Type B pancreatic cell (in vitro differentiated cells): ENCODE data around the gene SDK1. TPM values are rescaled to one million over a fixed set of nuclear protein-coding genes. Genes with fewer than 3 reads are reported as not detected.

ENCODE experiments used
- DNase-seq: peaks from one replicate; pipeline ENCODE4 v3.0.0; 2021; ENCODE audit warnings: mixed read lengths; ENCODE audit not compliant: unreplicated experiment; ENCODE audit errors: extremely low spot score
- H3K27ac Mint-ChIP-seq: 2 replicates; pipeline ENCODE4 v1.8.0; 2021; ENCODE audit warnings: mild to moderate bottlenecking, mixed read lengths
- H3K27me3 Mint-ChIP-seq: 2 replicates; pipeline ENCODE4 v1.8.0; 2021; ENCODE audit warnings: mixed read lengths
- H3K36me3 Mint-ChIP-seq: 2 replicates; pipeline ENCODE4 v1.8.0; 2021; ENCODE audit warnings: mixed read lengths
- H3K4me1 Mint-ChIP-seq: one replicate; pipeline ENCODE4 v1.8.0; 2021; ENCODE audit warnings: mixed read lengths; ENCODE audit not compliant: unreplicated experiment
- H3K4me3 Mint-ChIP-seq: 2 replicates; pipeline ENCODE4 v1.8.0; 2021; ENCODE audit warnings: mild to moderate bottlenecking, mixed read lengths
- H3K9me3 Mint-ChIP-seq: 2 replicates; pipeline ENCODE4 v1.8.0; 2021; ENCODE audit warnings: mixed read lengths
- total RNA-seq: library from RNA; stranded (reverse); gene quantifications from 2 replicates; pipeline ENCODE4 v1.2.1, GENCODE V29; 2021; ENCODE audit warnings: low replicate concordance
- TF ChIP-seq, protein P1 (sequence below): fragments of 200-600 bp; sonication (generic); conservative IDR thresholded peaks from 2 replicates; pipeline ENCODE4 v1.5.0; 2021; ENCODE audit warnings: antibody characterized with exemption, mild to moderate bottlenecking

SDK1 gene
- total RNA-seq, 1 donor from 2014 or later = 26.1 TPM

DNA sequence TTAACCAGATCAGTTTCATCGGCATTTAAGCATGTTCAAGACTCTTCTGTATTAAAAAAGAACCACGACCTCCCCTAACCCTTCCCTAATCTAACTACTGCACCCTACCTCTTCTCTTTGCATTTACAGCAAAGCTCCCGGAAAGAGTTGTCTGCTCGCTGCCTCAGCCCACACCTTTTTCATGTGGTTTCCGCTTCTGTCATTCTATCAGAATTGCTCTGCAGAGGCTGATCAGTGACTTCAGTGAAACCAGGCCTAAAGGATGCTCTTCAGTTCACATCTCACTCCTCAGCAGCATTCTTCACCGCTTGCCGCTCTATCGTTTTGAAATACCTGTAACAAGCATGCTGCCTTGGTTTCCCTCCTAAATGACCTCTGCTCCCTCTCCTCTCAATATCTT lies 160.9 kb downstream of the SDK1 start:
- TF ChIP-seq, protein P1, sequence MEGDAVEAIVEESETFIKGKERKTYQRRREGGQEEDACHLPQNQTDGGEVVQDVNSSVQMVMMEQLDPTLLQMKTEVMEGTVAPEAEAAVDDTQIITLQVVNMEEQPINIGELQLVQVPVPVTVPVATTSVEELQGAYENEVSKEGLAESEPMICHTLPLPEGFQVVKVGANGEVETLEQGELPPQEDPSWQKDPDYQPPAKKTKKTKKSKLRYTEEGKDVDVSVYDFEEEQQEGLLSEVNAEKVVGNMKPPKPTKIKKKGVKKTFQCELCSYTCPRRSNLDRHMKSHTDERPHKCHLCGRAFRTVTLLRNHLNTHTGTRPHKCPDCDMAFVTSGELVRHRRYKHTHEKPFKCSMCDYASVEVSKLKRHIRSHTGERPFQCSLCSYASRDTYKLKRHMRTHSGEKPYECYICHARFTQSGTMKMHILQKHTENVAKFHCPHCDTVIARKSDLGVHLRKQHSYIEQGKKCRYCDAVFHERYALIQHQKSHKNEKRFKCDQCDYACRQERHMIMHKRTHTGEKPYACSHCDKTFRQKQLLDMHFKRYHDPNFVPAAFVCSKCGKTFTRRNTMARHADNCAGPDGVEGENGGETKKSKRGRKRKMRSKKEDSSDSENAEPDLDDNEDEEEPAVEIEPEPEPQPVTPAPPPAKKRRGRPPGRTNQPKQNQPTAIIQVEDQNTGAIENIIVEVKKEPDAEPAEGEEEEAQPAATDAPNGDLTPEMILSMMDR = no peak
- DNase-seq = no peak
- Mint-ChIP-seq H3K27me3 (no peaks in the 10 kb centered on the region), H3K27ac (no peak overlapping the region), H3K4me1 (peaks cover 4% of the 10 kb centered on the region), H3K4me3 (no peak overlapping the region), H3K9me3 (no peaks in the 10 kb centered on the region), H3K36me3 (peaks cover 6% of the 10 kb centered on the region)

DNA sequence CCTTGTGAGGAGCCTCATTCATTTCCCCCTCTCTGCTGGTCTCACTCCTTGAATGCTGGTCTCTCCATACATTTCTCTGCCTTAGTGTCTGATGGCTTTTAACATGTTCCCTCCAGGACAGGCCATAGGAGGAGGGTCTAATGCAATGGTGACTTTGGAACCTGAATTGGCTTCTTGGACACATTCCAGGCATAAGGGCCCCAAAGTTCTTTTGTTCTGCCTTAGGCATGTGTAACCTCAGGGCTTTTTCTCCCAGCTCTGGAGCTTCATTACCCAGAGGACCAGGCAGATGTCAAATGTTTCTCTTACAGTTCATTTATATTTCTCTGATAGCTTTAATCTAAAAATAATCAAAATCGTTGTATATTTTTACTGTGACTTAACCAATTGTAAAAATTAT lies 162.6 kb downstream of the SDK1 start:
- TF ChIP-seq, protein P1 = no peak
- H3K4me1 Mint-ChIP-seq = peaks cover 9% of the 10 kb centered on the region
- DNase-seq = no peak
- H3K36me3 Mint-ChIP-seq = peaks cover 10% of the 10 kb centered on the region
- no peaks in the 10 kb centered on the region for H3K27me3 Mint-ChIP-seq
- no peak overlapping the region for H3K4me3 Mint-ChIP-seq
- H3K9me3 Mint-ChIP-seq = no peaks in the 10 kb centered on the region
- no peak overlapping the region for H3K27ac Mint-ChIP-seq

DNA sequence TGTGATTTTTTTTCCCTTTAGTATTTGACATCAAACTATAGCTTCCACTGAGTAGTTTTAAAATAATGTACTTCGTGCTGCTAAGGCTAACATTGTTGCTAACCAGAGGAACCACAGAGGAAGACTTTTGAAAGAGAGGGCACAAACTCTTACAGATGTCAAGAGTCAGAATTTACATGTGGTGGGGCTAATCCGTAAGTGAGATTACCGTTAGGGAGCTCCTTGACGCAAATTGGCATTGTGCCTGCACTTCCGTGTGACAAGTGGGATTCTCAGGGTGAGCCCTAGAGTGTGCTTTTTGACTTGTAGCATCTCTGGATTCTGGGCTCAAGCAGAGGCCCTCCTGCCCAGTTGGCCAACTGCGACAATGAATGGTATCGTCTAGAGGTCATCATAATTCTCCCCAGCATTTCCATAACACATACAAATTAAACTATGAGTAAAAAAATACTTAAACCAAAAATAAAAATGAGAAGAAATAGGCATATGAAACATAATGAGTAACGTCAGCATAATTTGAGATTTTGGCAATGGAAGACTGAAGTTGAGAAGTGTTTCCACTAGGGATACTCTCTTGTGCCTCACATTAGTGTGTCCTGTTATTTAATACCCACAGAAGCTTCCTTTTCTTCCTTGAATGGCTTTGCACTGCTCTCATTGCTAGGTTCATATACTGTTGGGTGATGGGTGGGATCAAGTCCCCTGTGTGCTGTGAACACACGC lies 164.0 kb downstream of the SDK1 start:
- Mint-ChIP-seq H3K36me3 (peaks cover 10% of the 10 kb centered on the region), H3K27ac (no peak overlapping the region), H3K9me3 (no peaks in the 10 kb centered on the region), H3K4me1 (peaks cover 9% of the 10 kb centered on the region), H3K4me3 (no peak overlapping the region), H3K27me3 (no peaks in the 10 kb centered on the region)
- no peak for DNase-seq
- TF ChIP-seq, protein P1 = no peak

DNA sequence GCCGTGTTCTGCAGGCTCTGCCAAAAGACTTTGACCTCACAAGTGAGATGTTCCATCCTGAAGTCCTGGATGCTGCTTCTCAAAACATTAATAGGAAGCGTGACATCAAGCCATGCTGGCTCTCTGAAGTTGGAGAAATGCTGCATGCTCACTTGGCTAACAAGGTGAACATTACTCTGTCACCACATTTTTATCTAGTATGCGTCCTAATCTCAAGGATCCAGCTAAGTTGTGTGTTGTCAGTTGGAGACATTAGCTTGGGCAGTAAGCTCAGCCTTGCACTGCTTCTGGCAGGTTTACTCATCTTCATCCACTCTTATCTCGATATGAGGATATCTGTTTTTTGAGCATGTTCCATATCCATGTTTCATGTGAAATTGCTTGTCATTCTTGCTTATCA lies 165.2 kb downstream of the SDK1 start:
- Mint-ChIP-seq H3K9me3 (no peaks in the 10 kb centered on the region), H3K36me3 (peaks cover 10% of the 10 kb centered on the region), H3K27ac (no peak overlapping the region), H3K4me1 (peaks cover 9% of the 10 kb centered on the region), H3K4me3 (no peak overlapping the region), H3K27me3 (no peaks in the 10 kb centered on the region)
- TF ChIP-seq, protein P1 = no peak
- no peak for DNase-seq

DNA sequence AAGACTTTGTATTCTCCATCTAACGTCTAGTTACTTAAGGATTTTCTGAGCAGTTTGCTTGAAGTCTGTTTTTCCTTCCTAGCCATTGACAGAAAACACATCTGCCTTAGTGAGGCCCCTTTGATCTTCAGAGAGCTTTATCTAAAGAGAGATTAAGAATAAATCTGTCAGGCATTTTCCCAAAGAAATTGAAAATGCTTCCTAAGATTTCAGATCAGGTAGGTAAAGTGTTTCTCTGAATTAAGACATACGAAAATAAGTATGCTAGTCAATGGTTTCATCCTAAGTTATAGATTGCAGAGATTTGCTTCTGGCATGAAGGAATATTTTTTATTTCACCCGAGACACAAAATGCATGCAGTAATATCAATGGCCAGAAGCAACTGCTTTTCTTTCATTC lies 168.6 kb downstream of the SDK1 start:
- H3K4me1 Mint-ChIP-seq = peaks cover 5% of the 10 kb centered on the region
- TF ChIP-seq, protein P1 = no peak
- no peak for DNase-seq
- no peaks in the 10 kb centered on the region for H3K27me3 Mint-ChIP-seq
- peaks cover 4% of the 10 kb centered on the region for H3K9me3 Mint-ChIP-seq
- H3K36me3 Mint-ChIP-seq = peaks cover 4% of the 10 kb centered on the region
- H3K4me3 Mint-ChIP-seq = no peak overlapping the region
- H3K27ac Mint-ChIP-seq = no peak overlapping the region
